ENCODE data around the gene AIPL1.

DNA sequence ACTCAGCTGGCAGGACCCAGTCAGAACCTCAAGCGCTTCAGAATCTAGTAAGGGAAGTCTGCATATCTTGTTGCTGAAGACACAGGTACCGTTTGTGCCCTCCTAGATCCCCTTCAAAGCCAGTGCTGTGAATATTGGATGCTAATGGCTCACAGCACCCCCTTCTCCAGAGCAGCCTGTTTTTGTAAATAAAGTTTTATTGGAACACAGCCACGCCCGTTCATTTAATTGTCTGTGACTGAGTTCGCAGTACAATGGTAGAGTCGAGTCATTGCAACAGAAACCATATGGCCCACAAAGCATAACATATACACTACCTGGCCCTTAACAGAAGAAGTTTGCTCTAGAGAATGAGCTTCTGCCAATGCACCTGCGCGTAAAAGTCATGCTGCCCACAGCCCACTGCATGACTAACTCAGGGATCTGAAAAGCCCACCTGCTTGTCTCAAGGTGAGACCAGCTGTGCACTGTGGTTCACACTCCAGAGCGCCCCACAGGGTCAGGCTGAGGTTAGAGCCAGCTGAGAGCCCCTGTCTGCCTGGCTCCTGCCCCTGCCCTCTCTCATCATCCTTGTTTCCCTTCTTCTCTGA, 48.8 kb downstream of the AIPL1 start:
- no peak for TF ChIP-seq POLR2AphosphoS5 (IDR thresholded peaks at IDR 0.05)
- TF ChIP-seq, protein P1, sequence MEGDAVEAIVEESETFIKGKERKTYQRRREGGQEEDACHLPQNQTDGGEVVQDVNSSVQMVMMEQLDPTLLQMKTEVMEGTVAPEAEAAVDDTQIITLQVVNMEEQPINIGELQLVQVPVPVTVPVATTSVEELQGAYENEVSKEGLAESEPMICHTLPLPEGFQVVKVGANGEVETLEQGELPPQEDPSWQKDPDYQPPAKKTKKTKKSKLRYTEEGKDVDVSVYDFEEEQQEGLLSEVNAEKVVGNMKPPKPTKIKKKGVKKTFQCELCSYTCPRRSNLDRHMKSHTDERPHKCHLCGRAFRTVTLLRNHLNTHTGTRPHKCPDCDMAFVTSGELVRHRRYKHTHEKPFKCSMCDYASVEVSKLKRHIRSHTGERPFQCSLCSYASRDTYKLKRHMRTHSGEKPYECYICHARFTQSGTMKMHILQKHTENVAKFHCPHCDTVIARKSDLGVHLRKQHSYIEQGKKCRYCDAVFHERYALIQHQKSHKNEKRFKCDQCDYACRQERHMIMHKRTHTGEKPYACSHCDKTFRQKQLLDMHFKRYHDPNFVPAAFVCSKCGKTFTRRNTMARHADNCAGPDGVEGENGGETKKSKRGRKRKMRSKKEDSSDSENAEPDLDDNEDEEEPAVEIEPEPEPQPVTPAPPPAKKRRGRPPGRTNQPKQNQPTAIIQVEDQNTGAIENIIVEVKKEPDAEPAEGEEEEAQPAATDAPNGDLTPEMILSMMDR (IDR thresholded peaks at IDR 0.05 in 8 of 11, conservative IDR thresholded peaks at IDR 0.05 in 3 of 11) = no peak
